ENCODE data around the gene PDE4B.

PDE4B gene

GRCh38 chr1:65792669-65793358 lies at the start of gene PDE4B:
Gene PDE4B (plus strand): TSS chr1:65792895.
- DNase-seq (ENCODE audit: low read depth) = no peak

DNA sequence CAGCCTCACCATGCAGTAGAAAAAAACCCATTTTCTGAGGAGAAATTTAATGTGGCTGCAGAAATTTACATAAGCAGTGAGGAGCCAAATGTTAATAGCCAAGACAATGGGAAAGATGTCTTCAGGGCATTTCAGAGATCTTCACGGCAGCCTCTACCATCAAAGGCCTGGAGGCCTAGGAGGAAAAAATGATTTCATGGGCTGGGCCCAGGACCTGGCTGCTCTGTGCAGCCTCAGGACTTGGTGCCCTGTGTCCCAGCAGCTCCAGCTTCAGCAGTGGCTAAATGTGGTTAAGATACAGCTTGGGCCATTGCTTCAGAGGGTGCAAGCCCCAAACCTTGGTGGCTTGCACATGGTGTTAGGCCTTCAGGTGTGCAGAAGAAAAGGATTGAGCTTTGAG lies 48.0 kb upstream of the PDE4B start:
- no peak for DNase-seq (ENCODE audit: low read depth)

- DNase-seq (ENCODE audit: low read depth) = no peak
Observed at GRCh38 chr1:65751961-65752360, 40.7 kb upstream of the PDE4B start.

- DNase-seq (ENCODE audit: low read depth) = no peak
Observed at GRCh38 chr1:65756616-65757015, 36.1 kb upstream of the PDE4B start.

GRCh38 chr1:65757531-65757930 lies 35.2 kb upstream of the PDE4B start:
- no peak for DNase-seq (ENCODE audit: low read depth)

DNA sequence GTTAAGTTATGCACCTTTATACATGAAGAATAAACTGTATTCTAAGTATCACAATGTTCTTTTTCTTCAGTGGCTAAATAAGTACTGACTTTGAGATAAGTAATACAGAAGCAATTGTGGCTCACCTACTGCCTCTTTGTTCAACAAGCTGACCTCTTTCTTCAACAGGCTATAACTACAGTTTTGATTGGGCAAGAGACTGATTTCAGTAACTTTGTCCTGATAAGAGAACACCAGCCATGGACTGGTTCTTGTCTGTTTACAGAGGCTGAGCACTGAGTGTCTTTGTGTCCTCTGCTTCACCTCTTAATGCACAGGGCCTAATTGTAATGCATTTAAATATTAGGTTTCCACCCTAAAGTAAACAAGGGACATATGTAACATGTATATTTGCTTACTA lies 34.6 kb upstream of the PDE4B start:
- DNase-seq (ENCODE audit: low read depth) = no peak

GRCh38 chr1:65759516-65759915 lies 33.2 kb upstream of the PDE4B start:
- no peak for DNase-seq (ENCODE audit: low read depth)

DNA sequence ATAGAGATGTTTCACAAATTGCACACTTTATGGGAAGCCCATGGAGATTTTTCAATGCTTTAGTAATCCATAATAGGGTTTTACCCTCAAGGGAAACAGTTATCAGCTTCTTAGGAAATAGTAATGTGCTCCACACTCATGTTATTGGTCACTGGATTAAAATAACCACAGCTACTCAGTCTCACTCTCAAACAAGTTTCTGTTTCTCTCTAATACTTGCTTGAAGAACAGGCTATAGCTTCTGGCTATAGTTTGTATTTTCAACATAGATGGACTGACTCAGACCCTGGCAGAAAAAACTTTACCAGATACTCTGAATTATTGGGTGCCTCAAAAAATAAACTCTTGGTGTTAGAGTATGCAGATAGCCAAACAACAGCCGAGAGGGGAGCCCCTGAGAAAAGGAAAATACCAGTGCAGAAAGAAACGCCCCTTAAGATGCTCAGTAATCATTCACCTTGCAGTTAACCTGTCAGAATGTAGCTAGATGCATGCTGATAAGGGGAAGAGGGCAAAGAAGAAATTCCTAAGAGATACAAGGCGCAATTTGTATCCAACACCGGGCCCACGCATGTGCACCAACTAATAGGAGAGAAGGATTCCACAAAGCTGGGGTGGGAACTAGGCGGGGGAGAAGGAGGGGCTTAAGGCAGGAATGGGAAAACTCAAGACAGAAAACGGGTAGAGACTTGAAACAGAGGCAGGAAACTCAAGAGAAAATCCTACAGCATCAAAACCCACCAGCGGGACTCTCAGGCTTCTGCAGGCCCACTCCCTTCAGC lies 30.4 kb upstream of the PDE4B start:
- no peak for DNase-seq (ENCODE audit: low read depth)

- DNase-seq (ENCODE audit: low read depth) = no peak
Observed at GRCh38 chr1:65764052-65764451, 28.6 kb upstream of the PDE4B start.

- DNase-seq (ENCODE audit: low read depth) = no peak
Observed at GRCh38 chr1:65765631-65766030, 27.1 kb upstream of the PDE4B start.

- no peak for DNase-seq (ENCODE audit: low read depth)
Observed at GRCh38 chr1:65769636-65770035, 23.1 kb upstream of the PDE4B start.

GRCh38 chr1:65772607-65773006 lies 20.1 kb upstream of the PDE4B start:
- DNase-seq (ENCODE audit: low read depth) = no peak

- DNase-seq (ENCODE audit: low read depth) = no peak
Observed at GRCh38 chr1:65773391-65774123, 19.1 kb upstream of the PDE4B start.

GRCh38 chr1:65788762-65789161 lies 3.9 kb upstream of the PDE4B start:
- DNase-seq (ENCODE audit: low read depth) = no peak

DNA sequence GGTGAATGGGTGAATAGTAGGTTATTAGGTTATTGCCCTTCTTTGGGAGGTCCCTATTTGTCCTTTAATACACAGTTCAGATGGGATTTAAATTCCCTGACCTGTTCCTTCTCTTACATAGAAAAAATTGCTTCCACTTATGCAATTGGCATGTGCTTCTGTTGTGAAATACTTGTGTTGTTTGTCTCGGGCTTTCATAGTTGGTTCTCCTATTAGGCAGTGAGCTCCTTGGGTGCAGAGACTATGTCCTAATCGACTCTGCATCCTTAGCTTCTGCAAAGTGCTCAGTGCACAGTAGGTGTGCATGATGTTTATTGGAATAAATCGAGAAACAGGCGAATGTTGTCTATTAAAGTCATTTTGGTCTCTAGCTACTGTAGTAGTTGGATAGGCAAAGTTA lies 1.3 kb upstream of the PDE4B start:
- no peak for DNase-seq (ENCODE audit: low read depth)

GRCh38 chr1:65791801-65792668 lies 660 bp upstream of the PDE4B start:
- no peak for DNase-seq (ENCODE audit: low read depth)

- DNase-seq (ENCODE audit: low read depth) = no peak
Observed at GRCh38 chr1:65793359-65793732, 651 bp downstream of the PDE4B start.

- no peak for DNase-seq (ENCODE audit: low read depth)
Observed at GRCh38 chr1:65795311-65795710, 2.6 kb downstream of the PDE4B start.

GRCh38 chr1:65799601-65800000 lies 6.9 kb downstream of the PDE4B start:
- DNase-seq (ENCODE audit: low read depth) = no peak

DNA sequence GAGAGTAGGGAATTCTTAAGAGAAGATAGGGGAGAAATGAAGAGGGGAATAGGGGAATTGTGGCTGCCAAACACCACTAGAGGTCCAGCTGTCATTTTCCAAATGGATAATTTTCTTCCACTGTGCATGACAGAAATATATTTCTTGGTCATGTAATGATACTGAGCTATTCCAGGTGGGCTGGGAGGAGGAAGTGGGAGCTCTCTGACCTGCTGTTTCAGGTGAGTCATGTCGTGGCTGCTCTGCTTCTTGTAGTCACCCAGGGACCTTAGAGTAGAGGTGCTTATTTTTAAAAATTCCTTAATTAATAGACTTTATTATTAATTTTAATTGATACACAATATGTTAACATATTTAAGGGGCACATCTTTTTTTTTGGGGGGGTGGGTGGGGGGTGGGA lies 11.9 kb downstream of the PDE4B start:
- DNase-seq (ENCODE audit: low read depth) = no peak

DNA sequence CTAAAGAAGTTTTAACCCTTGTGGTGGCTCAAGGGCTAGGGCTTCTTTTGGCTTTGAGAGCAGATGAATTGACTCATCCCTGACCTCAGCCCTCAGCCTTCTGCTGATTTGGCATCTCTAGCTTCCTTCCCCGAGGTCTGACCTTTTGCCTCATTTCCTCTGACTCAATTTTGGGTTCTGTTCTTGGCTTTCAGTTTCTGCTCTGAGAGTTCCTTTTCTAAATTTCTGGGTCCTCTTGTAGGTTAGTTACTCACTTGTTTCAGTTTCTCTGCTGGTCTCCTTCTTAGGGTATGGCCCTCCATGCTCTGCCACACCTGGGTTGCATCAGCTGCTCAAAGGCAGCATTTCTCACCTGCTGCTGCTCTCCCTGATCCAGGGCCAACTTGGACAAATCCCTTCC lies 19.4 kb downstream of the PDE4B start:
- no peak for DNase-seq (ENCODE audit: low read depth)

DNA sequence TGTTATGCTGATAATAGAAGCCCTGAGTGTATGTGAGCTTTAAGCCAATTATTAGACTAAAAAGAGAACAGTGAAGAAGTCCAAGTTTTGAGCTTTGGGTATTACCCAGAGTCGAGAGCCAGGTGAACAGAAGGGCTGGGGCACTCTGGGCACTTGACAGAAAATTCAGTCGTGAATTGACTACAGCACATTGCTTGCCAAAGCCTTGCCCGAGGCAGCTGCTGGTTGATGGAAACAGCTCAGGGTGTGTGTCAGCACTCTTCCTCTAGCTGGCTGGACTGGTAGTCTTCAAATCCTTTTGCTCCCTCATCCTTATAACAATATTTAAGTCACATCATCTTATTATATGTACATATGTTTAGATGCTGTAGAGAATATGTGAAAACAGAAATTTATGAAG lies 21.3 kb downstream of the PDE4B start:
- no peak for DNase-seq (ENCODE audit: low read depth)
